HepG2 (cell line): Measurements from ENCODE around the gene PIP5KL1. TPM values are rescaled to one million over a fixed set of nuclear protein-coding genes. Genes with fewer than 3 reads are reported as not detected.

ENCODE experiments used
- CEBPG ChIP-seq: IDR thresholded peaks from 2 replicates; pipeline ENCODE4 v1.6.1; 2016
- GPBP1L1 ChIP-seq: sonication (generic); formaldehyde crosslinking; IDR thresholded peaks from 2 replicates; pipeline ENCODE4 v1.5.0; 2020; ENCODE audit warnings: mild to moderate bottlenecking, missing genetic modification reagents
- MEIS2 ChIP-seq: sonication (generic); formaldehyde crosslinking; IDR thresholded peaks from 2 replicates; pipeline ENCODE4 v1.9.0; 2021; ENCODE audit warnings: mild to moderate bottlenecking, missing genetic modification reagents
- MYC ChIP-seq: sonication (generic); formaldehyde crosslinking; IDR thresholded peaks from 2 replicates; pipeline ENCODE4 v1.9.0; 2021; ENCODE audit warnings: missing genetic modification reagents, borderline replicate concordance
- NFE2 ChIP-seq: sonication (generic); formaldehyde crosslinking; IDR thresholded peaks from 2 replicates; pipeline ENCODE4 v1.4.0; 2020; ENCODE audit warnings: missing genetic modification reagents
- NFKB2 ChIP-seq: sonication (generic); formaldehyde crosslinking; IDR thresholded peaks from 2 replicates; pipeline ENCODE4 v1.4.0; 2020; ENCODE audit warnings: missing genetic modification reagents, borderline replicate concordance
- PCBP2 ChIP-seq: fragments of 200-400 bp; formaldehyde crosslinking; optimal IDR thresholded peaks from 2 replicates; pipeline ENCODE3; 2018; ENCODE audit warnings: low read length, low read depth; ENCODE audit not compliant: poor library complexity, severe bottlenecking
- RFXAP ChIP-seq: sonication (generic); formaldehyde crosslinking; IDR thresholded peaks from 2 replicates; pipeline ENCODE4 v1.4.0; 2020; ENCODE audit warnings: missing genetic modification reagents, borderline replicate concordance
- SKI ChIP-seq: fragments of 450-650 bp; IDR thresholded peaks from one replicate; pipeline ENCODE4 v1.6.1; 2018; ENCODE audit warnings: mild to moderate bottlenecking; ENCODE audit not compliant: partially characterized antibody
- SP1 ChIP-seq, 2 experiments: fragments of 450-650 bp in 1 of 2; sonication (generic) in 1 of 2; formaldehyde crosslinking in 1 of 2; IDR thresholded peaks; 2 replicates each; pipeline versions ENCODE4 v1.4.0 to v1.6.1; 2016 to 2020; ENCODE audit warnings: missing genetic modification reagents in 1 of 2
- SP4 ChIP-seq: sonication (generic); formaldehyde crosslinking; IDR thresholded peaks from 2 replicates; pipeline ENCODE4 v1.8.1; 2023; ENCODE audit warnings: mild to moderate bottlenecking, missing genetic modification reagents
- TMF1 ChIP-seq: sonication (generic); formaldehyde crosslinking; IDR thresholded peaks from 2 replicates; pipeline ENCODE4 v1.8.1; 2022; ENCODE audit warnings: low read depth, missing genetic modification reagents
- YY1 ChIP-seq: IDR thresholded peaks from 2 replicates; pipeline ENCODE4 v1.6.1; 2011; ENCODE audit warnings: low read length, low read depth, moderate library complexity, mild to moderate bottlenecking; ENCODE audit not compliant: insufficient read depth, insufficient replicate concordance
- ZFY ChIP-seq: sonication (generic); formaldehyde crosslinking; IDR thresholded peaks from 2 replicates; pipeline ENCODE4 v1.4.0; 2020; ENCODE audit warnings: missing genetic modification reagents
- ZGPAT ChIP-seq: IDR thresholded peaks from 2 replicates; pipeline ENCODE4 v1.6.1; 2016; ENCODE audit warnings: mild to moderate bottlenecking
- ZNF101 ChIP-seq: sonication (generic); formaldehyde crosslinking; IDR thresholded peaks from 2 replicates; pipeline ENCODE4 v1.4.0; 2020; ENCODE audit warnings: mild to moderate bottlenecking, low read depth, missing genetic modification reagents, borderline replicate concordance
- ZNF350 ChIP-seq: sonication (generic); formaldehyde crosslinking; IDR thresholded peaks from 2 replicates; pipeline ENCODE4 v1.4.0; 2020; ENCODE audit warnings: mild to moderate bottlenecking, low read depth, missing genetic modification reagents, borderline replicate concordance
- ZNF558 ChIP-seq: sonication (generic); formaldehyde crosslinking; IDR thresholded peaks from 2 replicates; pipeline ENCODE4 v1.9.0; 2022; ENCODE audit warnings: mild to moderate bottlenecking, missing genetic modification reagents, borderline replicate concordance
- ZNF562 ChIP-seq: sonication (generic); formaldehyde crosslinking; IDR thresholded peaks from 2 replicates; pipeline ENCODE4 v1.8.0; 2022; ENCODE audit warnings: missing genetic modification reagents, borderline replicate concordance
- ZNF567 ChIP-seq: sonication (generic); formaldehyde crosslinking; IDR thresholded peaks from 2 replicates; pipeline ENCODE4 v1.8.1; 2023; ENCODE audit warnings: mild to moderate bottlenecking, missing genetic modification reagents, borderline replicate concordance
- ZNF605 ChIP-seq: sonication (generic); formaldehyde crosslinking; IDR thresholded peaks from 2 replicates; pipeline ENCODE4 v1.8.0; 2022; ENCODE audit warnings: mild to moderate bottlenecking, missing genetic modification reagents
- ZNF629 ChIP-seq: sonication (generic); formaldehyde crosslinking; conservative IDR thresholded peaks from 2 replicates; pipeline ENCODE4 v1.5.0; 2020; ENCODE audit warnings: missing genetic modification reagents
- ZNF747 ChIP-seq: sonication (generic); formaldehyde crosslinking; IDR thresholded peaks from 2 replicates; pipeline ENCODE4 v1.8.1; 2023; ENCODE audit warnings: missing genetic modification reagents, mild to moderate bottlenecking, borderline replicate concordance
- polyA plus RNA-seq, 8 experiments: library from polyadenylated mRNA; depleted of rRNA in 3 of 8; stranded (reverse) in 7 of 8; unstranded in 1 of 8; fragments of >200 nt; fragmentation: Illumina TruSeq in 4 of 8; extraction: Trizol in 4 of 8; gene quantifications; 2 replicates each; pipeline versions ENCODE4 v1.2.1 to v1.2.3, GENCODE V29; 2011 to 2016; ENCODE audit warnings: low read depth in 4 of 8, missing spikeins in 1 of 8, mixed read lengths in 1 of 8; ENCODE audit not compliant: insufficient read depth in 1 of 8
- total RNA-seq, 5 experiments: library from RNA; depleted of rRNA; stranded (reverse); fragments of >200 nt; fragmentation: Illumina TruSeq; extraction: Trizol; gene quantifications; 2 replicates each; pipeline ENCODE4 v1.2.3, GENCODE V29; 2016; ENCODE audit warnings: low read depth in 1 of 5
- TF ChIP-seq, protein P1 (sequence below): sonication (generic); formaldehyde crosslinking; IDR thresholded peaks from 2 replicates; pipeline ENCODE4 v1.4.0; 2020; ENCODE audit warnings: missing genetic modification reagents, borderline replicate concordance
- TF ChIP-seq, protein P2 (sequence below): sonication (generic); formaldehyde crosslinking; IDR thresholded peaks from 2 replicates; pipeline ENCODE4 v1.8.0; 2022; ENCODE audit warnings: missing genetic modification reagents, mild to moderate bottlenecking, borderline replicate concordance

The PIP5KL1 gene
- total and polyA plus RNA-seq, 2 of the 13 experiments (the other 11 are each of a cell fraction or from before 2014, with no cell fraction given) = 0.20 to 0.49 TPM

GRCh38 chr9:127899128-127899943 lies 31.2 kb downstream of the PIP5KL1 start, which contains the start of gene ST6GALNAC6 (continued):
- TF ChIP-seq ZNF101 = no peak
- TF ChIP-seq ZNF605 (CRISPR knock-in tag) = 0 out of 2 replicates have a peak, but pooled peaks have one; percentile 5
- no peak for TF ChIP-seq PCBP2
- TF ChIP-seq, protein P1, sequence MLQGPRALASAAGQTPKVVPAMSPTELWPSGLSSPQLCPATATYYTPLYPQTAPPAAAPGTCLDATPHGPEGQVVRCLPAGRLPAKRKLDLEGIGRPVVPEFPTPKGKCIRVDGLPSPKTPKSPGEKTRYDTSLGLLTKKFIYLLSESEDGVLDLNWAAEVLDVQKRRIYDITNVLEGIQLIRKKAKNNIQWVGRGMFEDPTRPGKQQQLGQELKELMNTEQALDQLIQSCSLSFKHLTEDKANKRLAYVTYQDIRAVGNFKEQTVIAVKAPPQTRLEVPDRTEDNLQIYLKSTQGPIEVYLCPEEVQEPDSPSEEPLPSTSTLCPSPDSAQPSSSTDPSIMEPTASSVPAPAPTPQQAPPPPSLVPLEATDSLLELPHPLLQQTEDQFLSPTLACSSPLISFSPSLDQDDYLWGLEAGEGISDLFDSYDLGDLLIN (CRISPR knock-in tag) = no peak
- 0 out of 2 replicates have a peak, but pooled peaks have one; percentile 53 for TF ChIP-seq MEIS2 (CRISPR knock-in tag)
- no peak for TF ChIP-seq CEBPG (CRISPR knock-in tag)
- 0 out of 2 replicates have a peak, but pooled peaks have one; percentile 11 for TF ChIP-seq ZNF350
- peak; percentile 67 for TF ChIP-seq SP4 (CRISPR knock-in tag)
- TF ChIP-seq, protein P2, sequence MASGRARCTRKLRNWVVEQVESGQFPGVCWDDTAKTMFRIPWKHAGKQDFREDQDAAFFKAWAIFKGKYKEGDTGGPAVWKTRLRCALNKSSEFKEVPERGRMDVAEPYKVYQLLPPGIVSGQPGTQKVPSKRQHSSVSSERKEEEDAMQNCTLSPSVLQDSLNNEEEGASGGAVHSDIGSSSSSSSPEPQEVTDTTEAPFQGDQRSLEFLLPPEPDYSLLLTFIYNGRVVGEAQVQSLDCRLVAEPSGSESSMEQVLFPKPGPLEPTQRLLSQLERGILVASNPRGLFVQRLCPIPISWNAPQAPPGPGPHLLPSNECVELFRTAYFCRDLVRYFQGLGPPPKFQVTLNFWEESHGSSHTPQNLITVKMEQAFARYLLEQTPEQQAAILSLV (CRISPR knock-in tag) = no peak
- no peak for TF ChIP-seq ZNF747 (CRISPR knock-in tag)
- peak; percentile 65 for TF ChIP-seq YY1
- TF ChIP-seq TMF1 (CRISPR knock-in tag) = peak; percentile 57; the same call in 1 of the 2 replicates
- peak; percentile 13; the same call in 1 of the 2 replicates for TF ChIP-seq ZGPAT (CRISPR knock-in tag)
- TF ChIP-seq GPBP1L1 = no peak
- peak; percentile 78 for TF ChIP-seq ZFY (CRISPR knock-in tag)
- peak; percentile 47 for TF ChIP-seq MYC (CRISPR knock-in tag)
- TF ChIP-seq ZNF629 (CRISPR knock-in tag) = 0 out of 2 replicates have a peak, but pooled peaks have one; percentile 4
- no peak for TF ChIP-seq SKI
- TF ChIP-seq NFKB2 = no peak
- no peak for TF ChIP-seq ZNF558 (CRISPR knock-in tag)
- TF ChIP-seq NFE2 (CRISPR knock-in tag) = no peak
- no peak for TF ChIP-seq ZNF562
- no peak for TF ChIP-seq ZNF567 (CRISPR knock-in tag)
- TF ChIP-seq SP1 (IDR thresholded peaks at IDR 0.05) = no peak
- 0 out of 2 replicates have a peak, but pooled peaks have one; percentile 21 for TF ChIP-seq SP1 (CRISPR knock-in tag; IDR thresholded peaks at IDR 0.05)
- peak; percentile 61; the same call in 1 of the 2 replicates for TF ChIP-seq RFXAP (CRISPR knock-in tag)
